ENCODE data around the gene RIMBP2.

Gene RIMBP2

GRCh38 chr12:130525384-130526172, 190.5 kb downstream of the RIMBP2 start:
- DNase-seq = no peak

DNA sequence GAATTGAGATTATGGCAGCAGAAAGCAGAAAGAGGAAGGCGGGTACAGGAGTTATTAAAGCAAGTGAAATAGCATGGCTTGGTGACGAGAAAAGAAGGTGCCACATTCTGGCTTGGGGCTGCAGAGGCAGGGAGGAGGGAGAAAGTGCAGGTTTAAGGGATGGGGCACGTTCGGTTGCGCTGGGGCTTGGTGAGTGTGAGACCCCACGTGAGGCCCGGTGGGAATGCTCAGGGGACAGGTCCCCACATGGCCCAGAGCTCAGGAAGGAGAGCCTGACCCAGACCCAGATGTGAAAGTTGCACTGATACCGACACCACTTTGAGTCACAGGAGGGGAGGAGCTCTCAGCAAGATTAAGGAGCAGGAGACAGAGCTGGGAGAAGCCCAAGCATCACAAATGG, 191.3 kb downstream of the RIMBP2 start:
- no peak for DNase-seq

GRCh38 chr12:130523863-130524614, 192.1 kb downstream of the RIMBP2 start:
- DNase-seq = no peak

DNA sequence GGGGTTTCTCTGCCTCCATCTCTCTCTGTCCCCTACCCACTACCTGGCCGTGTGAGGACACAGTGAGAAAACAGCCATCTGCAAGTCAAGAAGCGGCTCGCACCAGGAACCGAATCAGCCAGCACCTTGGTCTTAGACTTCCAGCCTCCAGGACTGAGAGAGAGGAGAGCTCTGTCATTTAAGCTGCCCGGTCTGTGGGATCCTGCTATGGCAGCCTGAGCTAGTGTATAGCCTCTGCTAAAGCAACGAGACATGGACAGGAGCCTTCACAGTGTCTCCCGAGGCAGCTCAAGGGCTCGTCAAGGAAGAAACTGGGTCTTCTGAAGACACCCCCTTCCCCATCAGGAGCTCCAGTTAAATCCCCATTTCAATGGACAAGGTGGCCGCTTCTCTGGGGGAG, 192.9 kb downstream of the RIMBP2 start:
- no peak for DNase-seq

- no peak for DNase-seq
These were observed 193.8 kb downstream of the RIMBP2 start for GRCh38 chr12:130522244-130522834.

- DNase-seq = no peak
These were observed 194.5 kb downstream of the RIMBP2 start for GRCh38 chr12:130521375-130522124.

- no peak for DNase-seq
These were observed 195.3 kb downstream of the RIMBP2 start for GRCh38 chr12:130520784-130521183.

- no peak for DNase-seq
These were observed 198.5 kb downstream of the RIMBP2 start for GRCh38 chr12:130517588-130517987.

GRCh38 chr12:130514149-130514551, 201.9 kb downstream of the RIMBP2 start:
- DNase-seq = no peak

DNA sequence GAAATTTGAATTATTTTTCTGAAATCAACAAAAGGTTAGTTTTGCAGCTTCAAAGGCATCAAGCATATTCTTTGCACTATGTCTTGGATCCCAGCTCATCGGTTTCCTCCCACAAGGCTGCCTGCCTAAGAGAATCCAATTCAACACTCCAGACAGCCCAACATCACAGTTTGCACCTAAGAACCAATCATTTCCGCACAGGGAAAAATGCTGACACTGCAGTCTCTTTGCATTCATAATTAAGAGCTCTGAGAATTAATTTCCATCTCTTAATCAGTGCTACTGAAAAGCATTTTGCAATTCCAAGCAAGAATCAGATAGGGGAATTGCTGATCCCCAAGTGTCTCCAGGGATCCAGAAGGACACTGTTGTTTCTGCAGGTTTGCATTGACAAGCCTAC, 202.5 kb downstream of the RIMBP2 start:
- no peak for DNase-seq

- no peak for DNase-seq
These were observed 204.8 kb downstream of the RIMBP2 start for GRCh38 chr12:130511285-130511684.

GRCh38 chr12:130509454-130509853, 206.6 kb downstream of the RIMBP2 start:
- no peak for DNase-seq

- DNase-seq = no peak
These were observed 207.3 kb downstream of the RIMBP2 start for GRCh38 chr12:130508847-130509246.

GRCh38 chr12:130508318-130508717, 207.8 kb downstream of the RIMBP2 start:
- DNase-seq = no peak

- no peak for DNase-seq
These were observed 209.3 kb downstream of the RIMBP2 start for GRCh38 chr12:130506844-130507243.

- no peak for DNase-seq
These were observed 211.3 kb downstream of the RIMBP2 start for GRCh38 chr12:130504840-130505175.

- no peak for DNase-seq
These were observed 211.8 kb downstream of the RIMBP2 start for GRCh38 chr12:130504110-130504839.

DNA sequence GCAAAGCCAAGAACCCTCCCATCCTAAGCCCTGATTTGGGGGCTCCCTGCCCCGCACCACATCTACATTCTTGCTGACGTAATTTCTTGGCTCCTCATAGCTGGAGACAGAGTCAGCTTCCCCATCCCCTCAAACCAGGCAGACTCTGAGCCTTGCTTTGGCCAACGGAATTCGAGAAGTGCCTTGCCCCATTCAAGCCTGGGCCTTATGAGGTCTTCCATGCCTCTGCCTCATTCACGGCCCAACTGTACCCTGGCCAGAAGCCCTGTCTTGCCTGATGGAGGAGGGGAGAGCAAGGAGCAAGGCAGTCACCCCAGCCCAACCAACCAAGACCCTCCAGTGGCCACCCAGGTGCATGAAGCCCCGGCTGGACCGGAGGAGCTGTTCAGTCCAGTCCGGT, 214.3 kb downstream of the RIMBP2 start:
- DNase-seq = no peak

GRCh38 chr12:130500835-130501330, 215.2 kb downstream of the RIMBP2 start:
- DNase-seq = no peak

GRCh38 chr12:130499474-130499873, 216.6 kb downstream of the RIMBP2 start:
- DNase-seq = no peak

DNA sequence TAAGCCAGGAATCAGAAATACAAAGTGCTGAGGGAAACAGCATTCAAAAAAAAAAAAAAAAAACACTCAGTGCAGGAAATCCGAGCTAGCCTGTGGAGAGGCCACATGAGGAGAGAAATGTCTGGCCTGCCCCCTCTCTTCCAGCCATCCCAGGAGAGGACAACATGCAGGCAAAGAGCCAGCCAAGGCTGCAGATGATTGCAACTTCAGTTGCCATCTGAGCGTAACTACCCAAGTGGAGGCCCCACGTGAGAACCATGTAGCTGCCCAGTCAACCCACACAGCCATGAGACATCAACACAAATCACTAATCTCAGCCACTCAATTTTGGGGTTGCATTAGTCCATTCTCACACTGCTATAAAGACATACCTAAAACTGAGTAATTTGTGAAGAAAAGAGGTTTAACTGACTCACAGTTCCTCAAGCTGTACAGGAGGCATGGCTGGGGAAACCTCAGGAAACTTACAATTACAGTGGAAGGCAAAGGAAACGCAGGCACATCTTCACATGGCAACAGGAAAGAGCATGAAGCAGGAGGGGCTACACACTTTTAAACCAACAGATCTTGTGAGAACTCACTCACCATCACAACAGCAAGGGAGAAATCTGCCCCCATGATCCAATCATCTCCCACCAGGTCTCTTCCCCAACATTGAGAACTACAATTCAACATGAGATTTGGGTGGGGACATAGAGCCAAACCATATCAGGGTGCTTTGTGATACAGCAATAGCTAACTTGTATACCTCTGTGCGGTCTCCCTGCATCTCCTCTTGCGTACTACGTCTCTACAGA, 217.3 kb downstream of the RIMBP2 start:
- no peak for DNase-seq

DNA sequence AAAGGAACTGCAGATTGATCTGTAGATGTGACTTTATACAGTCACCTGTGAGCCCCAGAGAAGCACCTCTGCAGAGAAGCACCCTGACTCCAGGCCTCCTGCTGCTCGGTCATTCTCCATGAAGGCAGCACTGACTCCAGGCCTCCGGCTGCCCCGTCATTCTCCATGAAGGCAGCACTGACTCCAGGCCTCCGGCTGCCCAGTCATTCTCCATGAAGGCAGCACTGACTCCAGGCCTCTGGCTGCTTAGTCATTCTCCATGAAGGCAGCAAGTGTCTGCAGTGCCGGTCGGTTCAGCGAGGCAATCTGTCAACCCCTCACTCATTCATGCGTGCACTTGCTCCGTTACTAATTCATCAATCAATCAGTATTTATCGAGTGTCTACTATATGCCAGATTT, 218.1 kb downstream of the RIMBP2 start:
- DNase-seq = no peak

Measured in NCI-H1694 treated with DMSO at 0.1 percent for 48 hours (cell line).